T47D (cell line): Measurements from ENCODE around the gene PLBD1.

Experiments used
- DNase-seq, 2 experiments: peaks; one replicate each; pipeline versions ENCODE4 v3.0.0 to v3.0.0-alpha.2; 2011 to 2012; ENCODE audit warnings: low read depth in 1 of 2, low spot score in 1 of 2
- JUND ChIP-seq: IDR thresholded peaks from 2 replicates; pipeline ENCODE4 v1.6.1; 2012; ENCODE audit warnings: low read depth
- in situ Hi-C: cut with HindIII; loops from 2 replicates; pipeline ENCODE4 v1.10.0; 2016; ENCODE audit warnings: low sequenced_read_pairs, low pct_unique_long_range_greater_than_20kb

The PLBD1 gene

GRCh38 chr12:14589169-14590004 is 21.7 kb upstream of the PLBD1 start:
- in situ Hi-C loops: no loop called here
- TF ChIP-seq JUND: no peak

GRCh38 chr12:14588571-14588970 is 20.9 kb upstream of the PLBD1 start:
- DNase-seq: no peak
- in situ Hi-C loops: no loop called here
- TF ChIP-seq JUND: no peak

More at GRCh38 chr12:14589169-14590004, 21.7 kb upstream of the PLBD1 start:
- DNase-seq: no peak

GRCh38 chr12:14578646-14579045 is 11.0 kb upstream of the PLBD1 start:
- in situ Hi-C loops: no loop called here
- no peak for DNase-seq
- TF ChIP-seq JUND: no peak

DNA sequence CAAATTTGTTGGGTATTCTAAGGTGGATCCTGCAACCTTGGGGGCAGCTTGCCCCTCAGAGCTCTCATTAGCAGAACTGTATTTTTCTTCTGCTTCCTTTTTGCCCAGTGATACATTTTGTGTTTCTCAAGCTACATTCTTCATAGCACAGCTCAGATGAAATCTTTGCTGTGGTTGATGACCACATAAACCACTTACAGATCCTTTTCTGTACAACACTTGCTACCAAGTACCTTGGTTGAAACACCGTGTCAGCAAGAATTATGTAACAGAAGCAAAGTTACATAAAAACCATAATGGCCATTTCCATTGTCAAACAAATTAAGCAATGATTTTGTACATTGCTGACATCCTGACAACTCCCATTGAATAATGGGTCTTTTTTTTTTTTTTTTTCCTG is 9.7 kb upstream of the PLBD1 start:
- no peak for TF ChIP-seq JUND
- no peak for DNase-seq
- in situ Hi-C loops: no loop called here

GRCh38 chr12:14576896-14577295 is 9.2 kb upstream of the PLBD1 start:
- no peak for DNase-seq
- in situ Hi-C loops: no loop called here
- no peak for TF ChIP-seq JUND

- no peak for DNase-seq
- in situ Hi-C loops: no loop called here
- TF ChIP-seq JUND: no peak
Measured at GRCh38 chr12:14575585-14575984, 7.9 kb upstream of the PLBD1 start.

DNA sequence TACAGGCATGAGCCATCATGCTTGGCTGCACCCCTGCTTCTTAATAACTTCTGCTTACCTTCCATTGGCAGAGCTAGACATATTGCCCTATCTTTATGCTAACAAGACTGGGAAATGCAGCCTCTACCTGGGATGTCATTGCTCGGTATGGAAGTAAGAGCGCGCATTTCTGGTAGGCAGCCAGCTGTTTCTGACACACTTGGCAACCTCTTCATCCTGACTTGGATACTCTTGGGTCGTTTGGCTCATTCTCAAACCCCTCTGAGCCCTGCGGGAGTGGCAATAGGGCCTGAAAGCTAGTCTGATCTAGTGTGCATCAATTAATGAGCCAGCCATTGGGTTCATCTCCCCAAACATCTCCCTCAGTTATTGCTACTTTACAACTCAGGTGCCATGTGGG is 5.4 kb upstream of the PLBD1 start:
- no peak for TF ChIP-seq JUND
- DNase-seq: no peak
- in situ Hi-C loops: no loop called here

- in situ Hi-C loops: no loop called here
- DNase-seq: peak in 1 of 2 experiments; percentile 24
- no peak for TF ChIP-seq JUND
Measured at GRCh38 chr12:14572401-14572800, 4.7 kb upstream of the PLBD1 start.

DNA sequence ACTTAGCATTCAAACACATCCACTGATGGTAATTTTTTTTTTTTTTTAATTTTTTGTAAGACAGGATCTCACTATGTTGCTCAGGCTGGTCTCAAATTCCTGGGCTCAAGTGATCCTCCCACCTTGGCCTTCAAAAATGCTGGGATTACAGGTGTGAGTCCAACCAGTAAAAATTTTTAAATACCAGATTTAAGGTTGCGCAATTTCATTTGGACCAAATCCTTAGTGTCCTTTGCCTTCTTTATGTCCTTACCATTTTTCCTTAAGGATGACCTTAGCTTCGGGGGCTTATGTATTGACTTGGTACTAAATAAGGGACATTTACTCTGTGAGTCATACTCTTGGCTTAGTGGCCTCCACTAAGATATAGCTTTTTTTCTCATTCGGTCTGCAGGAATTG is 4.1 kb upstream of the PLBD1 start:
- no peak for TF ChIP-seq JUND
- no peak for DNase-seq
- in situ Hi-C loops: no loop called here

DNA sequence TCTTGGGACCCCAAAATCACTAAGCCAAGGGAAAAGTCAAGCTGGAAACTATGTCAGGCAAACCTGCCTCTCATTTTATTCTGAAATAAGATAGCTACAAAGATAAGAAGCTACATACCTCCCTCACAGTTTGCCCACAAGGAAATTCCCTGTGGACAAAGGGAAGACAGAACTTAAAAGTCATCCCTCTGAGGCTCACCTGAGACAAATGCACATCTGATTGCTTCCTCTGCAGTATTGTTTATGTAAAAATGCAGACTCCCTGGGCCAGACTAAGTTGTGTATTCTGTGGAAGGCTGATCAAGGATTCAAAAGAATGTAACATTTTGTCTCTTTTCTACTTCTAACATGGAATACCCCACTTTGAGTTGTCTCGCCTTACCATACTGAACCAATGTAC is 2.5 kb upstream of the PLBD1 start:
- TF ChIP-seq JUND: no peak
- in situ Hi-C loops: no loop called here
- no peak for DNase-seq

DNA sequence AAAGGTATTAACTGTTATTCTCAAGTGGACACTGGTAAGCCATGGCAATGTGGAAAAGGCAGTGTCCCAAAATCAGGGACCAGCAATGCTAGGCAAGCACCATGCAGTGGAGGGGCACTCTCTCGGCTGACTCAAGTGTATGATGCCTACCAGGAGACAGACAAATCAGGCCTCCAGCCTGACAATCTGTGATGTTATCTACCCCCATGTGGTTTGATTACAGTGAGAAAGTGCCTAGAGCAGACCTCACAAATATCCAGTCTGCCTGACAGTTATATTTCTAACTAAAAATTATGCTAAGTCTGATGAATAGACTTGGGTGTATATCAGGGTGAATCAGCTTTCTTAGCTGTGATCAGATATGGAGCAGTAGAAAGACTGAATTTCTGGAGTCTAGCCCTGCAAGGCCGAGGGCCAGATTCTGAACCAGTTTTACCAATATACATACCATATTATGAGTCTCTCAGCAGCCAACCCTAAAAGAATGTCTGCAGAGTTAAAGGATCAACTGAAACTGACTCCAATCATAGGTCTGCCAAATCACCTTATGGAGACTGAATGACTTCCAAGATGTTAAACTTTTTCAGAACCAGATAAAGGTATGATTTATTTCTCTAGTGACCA is 3.2 kb downstream of the PLBD1 start:
- no peak for DNase-seq
- no peak for TF ChIP-seq JUND
- in situ Hi-C loops: no loop called here

GRCh38 chr12:14563046-14563445 is 4.6 kb downstream of the PLBD1 start:
- in situ Hi-C loops: no loop called here
- no peak for TF ChIP-seq JUND
- no peak for DNase-seq

GRCh38 chr12:14562279-14562678 is 5.4 kb downstream of the PLBD1 start:
- no peak for TF ChIP-seq JUND

More at GRCh38 chr12:14562279-14562678, 5.4 kb downstream of the PLBD1 start:
- no peak for DNase-seq
- in situ Hi-C loops: no loop called here
